K562 (cell line): ENCODE results near the gene BCAS1. TPM values are rescaled to one million over a fixed set of nuclear protein-coding genes. Genes with fewer than 3 reads are reported as not detected.
A peak's percentile ranks its signal among the peaks of the same experiment; 100 is the strongest.

ENCODE experiments used
- ATAC-seq: fragments of 200-7000 bp; cut with Tn5 transposase; 3 replicates; pipeline ENCODE4 v1.9.1; 2020; ENCODE audit warnings: moderate library complexity
- BruUV-seq: library from RNA; stranded (reverse); fragments of 400-500 nt; replicated peaks from 2 replicates; lab custom pipeline; 2021; lab: Mats Ljungman, UMichigan
- CTCF ChIA-PET: fragments of 300-600 bp; formaldehyde crosslinking; extraction: SDS; loops from one replicate; lab custom pipeline; 2021; ENCODE audit warnings: low intra/inter-chr PET ratio; lab: Yijun Ruan, JAX
- POLR2A ChIA-PET: fragments of 300-600, 350-650 bp; sonication (Branson Sonifier 250); formaldehyde crosslinking; extraction: SDS; loops from one replicate; lab custom pipeline; 2021; ENCODE audit warnings: antibody characterized with exemption, inconsistent platforms; lab: Yijun Ruan, JAX
- DNase-seq, 4 experiments: peaks; one replicate each; pipeline versions ENCODE4 v3.0.0 to v3.0.0-alpha.2; 2011 to 2018; ENCODE audit warnings: low spot score in 3 of 4, mixed read lengths in 3 of 4; ENCODE audit errors: extremely low read depth in 1 of 4
- FAIRE-seq: peaks from 2 replicates; lab custom pipeline; 2011; peaks lifted over from hg19 to GRCh38; lab: Jason Lieb, UNC
- H2AFZ ChIP-seq: 2 replicates; pipeline ENCODE4 v1.6.0; 2011; ENCODE audit warnings: low read depth, low read length, control low read depth, inconsistent platforms
- H3K27ac ChIP-seq: fragments of 200-600 bp; 3 replicates; pipeline ENCODE4 v1.8.0; 2011; ENCODE audit warnings: low read depth, mild to moderate bottlenecking, control low read depth, inconsistent platforms, low read length, moderate library complexity, mixed read lengths; ENCODE audit errors: extremely low read depth
- H3K27me3 ChIP-seq, 2 experiments: fragments of 300-600 bp in 1 of 2; 2 replicates in 1 of 2; 3 replicates in 1 of 2; pipeline versions ENCODE4 v1.6.0 to v1.8.0; 2011; ENCODE audit warnings: inconsistent platforms in 2 of 2, low read length in 2 of 2, mild to moderate bottlenecking in 1 of 2, mixed read lengths in 1 of 2, moderate library complexity in 1 of 2; ENCODE audit not compliant: control insufficient read depth in 2 of 2, insufficient read depth in 2 of 2
- H3K36me3 ChIP-seq: fragments of 300-600 bp; 3 replicates; pipeline ENCODE4 v1.8.0; 2011; ENCODE audit warnings: mild to moderate bottlenecking, low read length, inconsistent platforms; ENCODE audit not compliant: control insufficient read depth, insufficient read depth
- H3K4me1 ChIP-seq, 2 experiments: fragments of 200-600 bp in 1 of 2; replicated peaks in 1 of 2; 2 replicates in 1 of 2; 3 replicates in 1 of 2; pipeline versions ENCODE4 v1.5.1 to v1.8.0; 2011; ENCODE audit warnings: inconsistent platforms in 2 of 2, low read length in 2 of 2, mild to moderate bottlenecking in 1 of 2, mixed read lengths in 1 of 2, moderate library complexity in 1 of 2; ENCODE audit not compliant: control insufficient read depth in 2 of 2, insufficient read depth in 2 of 2
- H3K4me2 ChIP-seq: 2 replicates; pipeline ENCODE4 v1.6.1; 2011; ENCODE audit warnings: low read length, control low read depth, inconsistent platforms, mixed read lengths; ENCODE audit not compliant: insufficient read depth
- H3K4me3 ChIP-seq: fragments of 200-600 bp; sonication (generic), shearing (Covaris generic); 2 replicates; pipeline ENCODE4 v1.5.1; 2016; ENCODE audit warnings: control low read depth, inconsistent platforms
- H3K79me2 ChIP-seq: fragments of 200-600 bp; 3 replicates; pipeline ENCODE4 v1.8.0; 2011; ENCODE audit warnings: low read length, inconsistent platforms; ENCODE audit not compliant: control insufficient read depth, insufficient read depth
- H3K9ac ChIP-seq, 2 experiments: 2 replicates each; pipeline versions ENCODE4 v1.6.0 to v1.6.1; 2011; ENCODE audit warnings: low read depth in 2 of 2, low read length in 2 of 2, control low read depth in 1 of 2, inconsistent platforms in 1 of 2, mild to moderate bottlenecking in 1 of 2, mixed read lengths in 1 of 2; ENCODE audit not compliant: insufficient read depth in 1 of 2
- H3K9me1 ChIP-seq: one replicate; pipeline ENCODE4 v1.6.0; 2011; ENCODE audit warnings: inconsistent platforms, mild to moderate bottlenecking, low read length, moderate library complexity; ENCODE audit not compliant: control insufficient read depth, insufficient read depth
- H3K9me3 ChIP-seq: replicated peaks from 2 replicates; pipeline ENCODE4 v1.5.1; 2011; ENCODE audit warnings: low read depth, low read length, inconsistent platforms; ENCODE audit not compliant: control insufficient read depth, insufficient read depth
- H4K20me1 ChIP-seq: replicated peaks from 2 replicates; pipeline ENCODE4 v1.6.1; 2011; ENCODE audit warnings: low read length, inconsistent platforms, mixed read lengths; ENCODE audit not compliant: control insufficient read depth, insufficient read depth
- CREB1 ChIP-seq, 2 experiments: sonication (generic) in 1 of 2; formaldehyde crosslinking in 1 of 2; IDR thresholded peaks; 2 replicates each; pipeline versions ENCODE4 v1.6.1 to v1.8.0; 2012 to 2022; ENCODE audit warnings: inconsistent platforms in 1 of 2, mild to moderate bottlenecking in 1 of 2, missing genetic modification reagents in 1 of 2, moderate library complexity in 1 of 2
- CREB3L1 ChIP-seq: fragments of 450-650 bp; IDR thresholded peaks from 2 replicates; pipeline ENCODE4 v1.6.1; 2014; ENCODE audit warnings: low read depth, mild to moderate bottlenecking, moderate library complexity, borderline replicate concordance
- DDX20 ChIP-seq: fragments of 450-650 bp; IDR thresholded peaks from 2 replicates; pipeline ENCODE4 v1.6.1; 2016; ENCODE audit warnings: missing genetic modification characterization, low read depth, mild to moderate bottlenecking, missing compliant biosample characterization, moderate library complexity
- DEAF1 ChIP-seq: fragments of 450-650 bp; formaldehyde crosslinking; IDR thresholded peaks from 2 replicates; pipeline ENCODE4 v1.4.0; 2020; ENCODE audit warnings: mild to moderate bottlenecking, moderate library complexity
- E2F1 ChIP-seq: sonication (generic); formaldehyde crosslinking; IDR thresholded peaks from 2 replicates; pipeline ENCODE4 v1.8.1; 2023; ENCODE audit warnings: mild to moderate bottlenecking, missing genetic modification reagents, moderate library complexity
- EWSR1 ChIP-seq: fragments of 450-650 bp; IDR thresholded peaks from 2 replicates; pipeline ENCODE4 v1.6.1; 2018; ENCODE audit warnings: borderline replicate concordance, mild to moderate bottlenecking, low read depth, moderate library complexity; ENCODE audit not compliant: partially characterized antibody
- MAFF ChIP-seq: IDR thresholded peaks from 2 replicates; pipeline ENCODE4 v1.6.1; 2012; ENCODE audit warnings: low read length, improper control_type of control experiment
- NCOA1 ChIP-seq: fragments of 450-650 bp; IDR thresholded peaks from 2 replicates; pipeline ENCODE4 v1.6.1; 2016; ENCODE audit warnings: low read depth
- NFIX ChIP-seq: fragments of 250-450 bp; sonication (Bioruptor Pico); IDR thresholded peaks from 2 replicates; pipeline ENCODE4 v1.4.0; 2020; ENCODE audit warnings: low read depth, mild to moderate bottlenecking, moderate library complexity
- SRSF3 ChIP-seq: fragments of 200-400 bp; formaldehyde crosslinking; IDR thresholded peaks from 2 replicates; pipeline ENCODE4 v1.6.1; 2016; ENCODE audit warnings: mild to moderate bottlenecking, low read length, moderate library complexity; ENCODE audit not compliant: insufficient read depth
- ZBTB11 ChIP-seq, 3 experiments: fragments of 200-800 bp in 1 of 3; fragments of 250-450 bp in 1 of 3; fragments of 450-650 bp in 1 of 3; sonication (Bioruptor Pico) in 1 of 3; sonication (Bioruptor generic) in 1 of 3; formaldehyde crosslinking in 1 of 3; IDR thresholded peaks; 2 replicates each; pipeline versions ENCODE4 v1.6.1 to v1.8.0; 2016 to 2022; ENCODE audit warnings: mild to moderate bottlenecking in 2 of 3, missing genetic modification characterization in 2 of 3, missing compliant biosample characterization in 1 of 3, moderate library complexity in 1 of 3
- ZNF3 ChIP-seq: fragments of 250-450 bp; sonication (Bioruptor Pico); IDR thresholded peaks from 2 replicates; pipeline ENCODE4 v1.5.0; 2021; ENCODE audit warnings: mild to moderate bottlenecking, moderate library complexity
- ZNF324 ChIP-seq: fragments of 250-450 bp; sonication (Bioruptor Pico); IDR thresholded peaks from 2 replicates; pipeline ENCODE4 v1.4.0; 2020; ENCODE audit warnings: mild to moderate bottlenecking
- WGBS: fragments of 100-300 bp; shearing (Covaris generic); methylation state at CpG from one replicate; pipeline ENCODE4 v1.1.6; 2016; ENCODE audit warnings: low coverage, mixed read lengths; ENCODE audit not compliant: insufficient coverage; ENCODE audit errors: missing lambda C conversion rate; 5-methylcytosine and 5-hydroxymethylcytosine counted together
- in situ Hi-C: fragments of 300-500 bp; cut with MboI; formaldehyde crosslinking; loops from 4 replicates; pipeline ENCODE4 v1.15.0; 2018; ENCODE audit warnings: inconsistent platforms, mixed read lengths
- intact Hi-C: fragments of 100-400 bp; cut with micrococcal nuclease; formaldehyde crosslinking; loops from 2 replicates; pipeline ENCODE4 v1.14.2; 2022
- polyA plus RNA-seq, 8 experiments: library from polyadenylated mRNA; depleted of rRNA in 4 of 8; stranded (reverse) in 5 of 8; unstranded in 3 of 8; fragments of >200 nt; fragmentation: Nextera tagmentation in 2 of 8; fragmentation: Illumina TruSeq in 1 of 8; extraction: Ambion mirVana in 2 of 8; extraction: Trizol in 1 of 8; gene quantifications; 2 replicates each; pipeline versions ENCODE4 v1.2.1 to v1.2.3, GENCODE V29; 2011 to 2014; ENCODE audit warnings: inconsistent platforms in 1 of 8, missing spikeins in 1 of 8
- total RNA-seq, 7 experiments: library from RNA; depleted of rRNA in 6 of 7; stranded (reverse); fragments of >200 nt in 6 of 7; fragmentation: Illumina TruSeq in 2 of 7; extraction: Trizol in 2 of 7; gene quantifications; 2 replicates each; pipeline versions ENCODE4 v1.2.1 to v1.2.3, GENCODE V29; 2011 to 2021; ENCODE audit warnings: low replicate concordance in 1 of 7

BCAS1 gene
- total and polyA plus RNA-seq, 9 of the 15 experiments (the other 6 are each of a cell fraction or from before 2014, with no cell fraction given): 0.18 to 2.3 (median 0.93) TPM

- Histone ChIP-seq H4K20me1 (no peaks in the 10 kb centered on the region), H3K9me3 (no peaks in the 10 kb centered on the region), H3K79me2 (no peaks in the 10 kb centered on the region), H3K9me1 (no peaks in the 10 kb centered on the region), H2AFZ (no peak overlapping the region), H3K27ac (no peak overlapping the region), H3K4me2 (no peak overlapping the region), H3K4me1 (no peaks in the 10 kb centered on the region), H3K36me3 (no peaks in the 10 kb centered on the region), H3K9ac (no peak overlapping the region), H3K4me3 (no peak overlapping the region), H3K27me3 (no peaks in the 10 kb centered on the region)
- TF ChIP-seq ZNF324 (CRISPR knock-in tag) (no peak), DEAF1 (CRISPR knock-in tag) (no peak), CREB3L1 (no peak), NFIX (CRISPR knock-in tag) (no peak), ZBTB11 (CRISPR knock-in tag; IDR thresholded peaks at IDR 0.05) (peak in 1 of 3 experiments; percentile 85; a peak in 2 of 6 replicates), MAFF (no peak), DDX20 (tag) (no peak), CREB1 (IDR thresholded peaks at IDR 0.05) (no peak), CREB1 (CRISPR knock-in tag; IDR thresholded peaks at IDR 0.05) (no peak), E2F1 (CRISPR knock-in tag) (no peak), NCOA1 (no peak), SRSF3 (no peak), EWSR1 (peak; percentile 64), ZNF3 (CRISPR knock-in tag) (no peak)
- CTCF ChIA-PET: interaction anchor here (2.7 kb wide), 1 partner anchor 549 kb away, joined by 21 read pairs; no protein-coding TSS in a partner anchor
- 0% methylated on average over 3 of the region's 3 CpGs for WGBS
- DNase-seq (no peak), FAIRE-seq (no peak), ATAC-seq (no peak)
- POLR2A ChIA-PET: no interaction called here
- intact Hi-C loops: loop anchor here (5.0 kb wide), 1 partner anchor 59 kb away; no protein-coding TSS in a partner anchor
- in situ Hi-C loops: loop anchor here (10.0 kb wide), 1 partner anchor 547 kb away; no protein-coding TSS in a partner anchor
- BruUV-seq: no TSS peak
Measured at GRCh38 chr20:54098047-54098446, 27.7 kb upstream of the BCAS1 start.
